GM21447 (cell line): ENCODE results near the gene CPA5.

ENCODE experiments used
- ATAC-seq: cut with Tn5 transposase; IDR thresholded peaks from one replicate; pipeline ENCODE4 v1.9.1; 2021; ENCODE audit not compliant: unreplicated experiment

Gene CPA5

DNA sequence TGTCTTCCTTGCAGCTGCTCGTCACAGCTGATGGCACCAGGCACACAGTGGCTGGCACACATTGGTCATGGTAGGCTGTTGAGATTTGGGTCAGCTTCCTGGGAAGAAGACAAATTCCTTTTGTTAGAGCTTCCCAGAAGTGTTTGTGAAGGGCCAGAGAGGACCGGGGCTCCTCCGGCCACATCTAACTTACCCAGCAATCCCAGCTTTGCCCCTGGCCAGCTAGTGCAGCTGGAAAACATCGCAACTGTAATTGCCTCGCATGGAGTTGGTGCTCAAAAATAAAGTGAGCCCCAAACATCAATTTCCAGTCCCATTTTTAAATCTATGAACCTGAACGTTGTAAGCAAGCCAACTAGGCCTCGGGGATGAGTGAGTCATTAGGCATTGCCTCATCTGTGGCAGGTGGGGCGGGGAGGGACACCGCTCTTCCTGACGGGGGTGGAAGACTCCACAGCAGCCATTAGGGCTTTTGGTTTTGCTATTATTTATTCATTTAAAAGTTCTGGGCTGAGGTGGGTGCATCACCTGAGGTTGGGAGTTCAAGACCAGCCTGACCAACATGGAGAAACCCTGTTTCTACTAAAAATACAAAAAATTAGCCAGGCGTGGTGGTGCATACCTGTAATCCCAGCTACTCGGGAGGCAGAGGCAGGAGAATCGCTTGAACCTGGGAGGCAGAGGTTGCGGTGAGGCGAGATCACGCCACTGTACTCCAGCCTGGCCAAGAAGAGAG, 12.4 kb downstream of the CPA5 start:
- no peak for ATAC-seq

DNA sequence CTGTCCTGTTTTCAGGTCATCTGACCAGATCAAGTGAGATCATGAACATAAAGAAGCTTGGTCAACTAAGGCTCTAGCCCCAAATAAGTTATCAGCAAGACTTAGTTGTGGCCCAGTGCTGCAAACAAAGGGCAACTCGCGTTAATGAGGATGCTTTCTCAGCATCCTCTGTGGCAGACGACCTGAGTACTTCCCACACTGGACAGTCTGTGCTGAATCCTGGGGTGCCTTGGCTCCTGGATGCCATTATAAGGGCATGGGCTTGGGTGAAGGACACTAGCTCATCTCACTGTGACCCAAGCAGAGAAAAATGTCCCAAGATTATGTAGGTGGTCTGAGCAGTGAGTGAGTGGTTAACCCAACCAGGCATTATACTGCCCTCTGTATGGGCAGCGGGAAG, 13.9 kb downstream of the CPA5 start:
- ATAC-seq: no peak

DNA sequence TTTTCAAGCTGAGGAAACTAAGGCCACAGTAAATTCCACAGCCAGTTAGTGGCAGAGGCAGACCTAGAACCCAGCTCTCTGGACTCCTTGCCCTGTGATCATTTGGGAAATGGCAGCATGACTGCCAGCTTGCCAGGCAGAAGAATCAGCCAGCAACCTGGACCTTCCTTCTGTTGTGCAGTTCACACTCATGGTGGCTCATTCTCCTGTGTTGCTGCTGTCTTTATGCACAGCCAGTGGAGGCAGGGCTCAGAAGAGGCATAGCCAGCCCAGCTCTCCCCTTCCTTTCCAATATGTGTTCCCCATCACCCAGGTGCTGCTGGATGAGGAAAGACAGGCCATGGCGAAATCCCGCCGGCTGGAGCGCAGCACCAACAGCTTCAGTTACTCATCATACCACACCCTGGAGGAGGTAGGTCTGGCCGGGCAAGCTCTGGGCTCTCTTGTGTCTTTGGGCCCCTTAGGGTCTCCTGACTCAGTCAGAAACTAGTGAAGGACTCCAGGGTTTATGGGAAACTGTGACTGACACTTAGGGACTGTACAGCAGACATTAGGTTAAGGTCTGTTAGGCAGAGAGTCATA, 14.8 kb downstream of the CPA5 start:
- ATAC-seq: no peak

DNA sequence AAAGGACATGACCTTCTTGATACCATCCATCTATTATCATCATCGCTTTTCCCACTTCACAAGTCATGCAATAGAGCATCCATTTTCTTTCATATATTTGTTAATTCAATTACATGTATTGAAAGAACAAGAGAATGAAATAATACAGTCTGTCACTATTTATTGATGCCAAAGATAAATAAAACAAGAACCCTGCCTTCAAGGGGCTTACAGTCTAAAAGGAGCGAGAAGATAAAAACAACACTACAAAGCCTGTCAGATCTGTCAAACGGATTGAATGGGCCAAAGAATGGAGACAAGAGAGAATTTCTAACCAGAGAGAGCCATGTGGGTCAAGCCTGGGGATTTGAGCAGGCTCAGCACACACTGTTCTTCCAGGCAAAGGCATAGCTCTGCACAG, 15.9 kb downstream of the CPA5 start:
- ATAC-seq: no peak

DNA sequence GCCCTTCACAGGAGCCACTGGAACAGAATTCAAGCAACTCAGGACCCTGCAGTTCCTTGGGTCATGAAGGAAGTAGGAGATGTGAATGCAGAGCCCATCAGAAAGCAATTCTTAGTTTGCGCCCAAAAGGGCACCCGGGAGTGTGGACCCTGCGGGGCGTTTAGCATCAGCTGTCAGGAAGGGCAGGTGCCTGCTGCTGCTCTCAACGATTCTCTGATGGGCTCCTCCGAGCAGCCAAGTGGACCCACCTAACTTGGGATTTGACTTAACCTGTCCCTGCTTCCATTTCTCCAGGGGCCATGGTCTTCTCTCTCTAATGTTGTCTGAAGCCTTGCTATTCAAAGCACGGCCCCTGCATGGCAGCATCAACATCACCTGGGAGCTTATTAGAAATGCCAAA, 17.1 kb downstream of the CPA5 start:
- ATAC-seq: no peak

DNA sequence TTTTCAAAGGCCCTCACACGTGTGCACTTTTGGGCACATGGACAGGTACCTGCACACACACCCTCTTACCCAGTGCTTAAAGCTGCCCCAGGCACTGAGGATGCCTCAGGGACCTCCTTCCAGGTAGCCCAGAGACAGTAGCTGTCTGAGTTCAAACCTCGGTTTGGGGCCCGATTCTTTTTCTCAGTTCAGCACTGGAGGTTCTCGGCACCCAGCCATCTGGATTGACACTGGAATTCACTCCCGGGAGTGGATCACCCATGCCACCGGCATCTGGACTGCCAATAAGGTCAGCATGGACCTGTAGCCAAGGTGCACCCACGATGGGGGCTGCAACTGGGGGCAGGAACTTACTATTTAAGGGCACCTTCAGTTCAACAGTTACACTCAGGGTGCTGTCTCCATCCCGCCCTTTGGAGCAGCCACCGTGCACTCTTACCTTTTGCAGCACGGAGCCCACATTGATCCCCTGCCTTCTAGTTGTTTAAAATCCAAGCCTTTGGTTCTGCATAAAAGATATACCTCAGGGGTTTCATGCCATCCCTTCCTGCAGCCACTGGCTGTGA, 17.7 kb downstream of the CPA5 start:
- ATAC-seq: no peak

DNA sequence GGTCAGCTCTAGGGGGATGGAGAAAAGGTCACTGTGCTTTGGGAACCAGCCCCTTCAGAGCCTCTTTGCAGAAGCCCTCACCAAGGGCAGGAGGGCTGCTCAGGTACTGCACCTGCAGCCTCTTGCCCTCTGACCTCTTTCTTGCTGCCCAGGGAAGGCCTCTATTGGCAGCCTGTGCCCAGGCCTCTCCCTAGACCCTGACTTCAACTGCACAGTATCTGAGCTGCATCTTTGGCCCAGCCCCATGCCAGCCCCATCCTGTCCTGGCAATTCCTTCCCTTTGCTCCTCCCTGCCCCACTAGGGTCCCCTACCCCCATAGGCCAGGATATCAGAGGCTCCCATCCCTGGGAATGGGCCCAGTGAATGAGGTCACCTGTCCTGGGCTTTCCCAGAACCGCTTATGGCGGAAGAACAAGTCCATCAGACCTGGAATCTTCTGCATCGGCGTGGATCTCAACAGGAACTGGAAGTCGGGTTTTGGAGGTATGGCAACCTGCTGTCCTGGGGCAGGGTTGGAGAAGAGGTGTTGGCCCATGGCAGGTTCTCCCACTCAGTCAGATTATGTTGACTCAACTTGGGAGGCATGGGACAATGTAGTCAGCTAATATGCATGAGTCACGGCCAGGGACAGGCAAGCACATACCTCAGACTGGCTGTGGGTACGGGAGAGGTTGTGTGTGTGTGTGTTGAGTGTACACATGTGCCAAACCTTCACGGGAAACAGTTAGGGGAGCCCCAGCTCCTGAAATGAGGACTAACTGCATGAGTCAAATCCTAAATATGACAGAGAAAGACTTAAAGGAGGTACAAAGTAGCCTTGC, 18.6 kb downstream of the CPA5 start:
- no peak for ATAC-seq

DNA sequence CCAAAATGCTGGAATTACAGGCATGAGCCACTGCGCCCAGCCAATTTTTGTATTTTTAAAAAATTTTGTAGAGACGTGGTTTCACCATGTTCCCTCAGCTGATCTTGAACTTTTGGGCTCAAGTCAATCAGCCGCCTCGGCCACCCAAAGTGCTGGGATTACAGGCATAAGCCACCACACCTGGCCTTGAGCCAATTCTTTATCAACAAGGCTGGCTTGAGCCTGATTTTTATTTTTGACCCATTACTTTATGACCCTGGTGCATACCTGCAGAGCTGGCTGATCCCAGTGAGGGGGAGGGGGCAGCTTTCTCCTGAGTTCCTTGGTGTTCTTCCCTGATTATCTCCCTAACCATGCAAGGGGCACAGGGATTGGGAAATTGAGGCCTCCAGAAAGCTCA, 19.8 kb downstream of the CPA5 start:
- no peak for ATAC-seq

DNA sequence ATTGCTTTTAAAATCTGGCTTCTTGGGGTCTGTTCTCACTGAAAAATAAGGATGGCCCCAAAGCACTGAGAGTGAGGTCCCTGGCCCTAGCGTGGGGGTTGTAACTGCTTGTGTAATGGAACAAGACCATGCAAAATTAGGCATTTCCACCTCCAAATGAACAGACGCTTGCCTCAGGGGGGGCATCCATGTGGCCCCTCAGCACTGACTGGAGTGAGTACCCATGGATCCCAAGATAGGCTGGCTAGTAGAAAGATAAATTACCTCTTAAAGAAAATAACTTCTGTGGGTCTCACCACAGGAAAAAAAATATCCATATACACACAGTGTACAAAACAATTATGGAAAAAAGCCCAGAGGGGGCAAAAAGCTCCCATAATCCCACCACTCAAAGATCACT, 20.5 kb downstream of the CPA5 start:
- no peak for ATAC-seq

DNA sequence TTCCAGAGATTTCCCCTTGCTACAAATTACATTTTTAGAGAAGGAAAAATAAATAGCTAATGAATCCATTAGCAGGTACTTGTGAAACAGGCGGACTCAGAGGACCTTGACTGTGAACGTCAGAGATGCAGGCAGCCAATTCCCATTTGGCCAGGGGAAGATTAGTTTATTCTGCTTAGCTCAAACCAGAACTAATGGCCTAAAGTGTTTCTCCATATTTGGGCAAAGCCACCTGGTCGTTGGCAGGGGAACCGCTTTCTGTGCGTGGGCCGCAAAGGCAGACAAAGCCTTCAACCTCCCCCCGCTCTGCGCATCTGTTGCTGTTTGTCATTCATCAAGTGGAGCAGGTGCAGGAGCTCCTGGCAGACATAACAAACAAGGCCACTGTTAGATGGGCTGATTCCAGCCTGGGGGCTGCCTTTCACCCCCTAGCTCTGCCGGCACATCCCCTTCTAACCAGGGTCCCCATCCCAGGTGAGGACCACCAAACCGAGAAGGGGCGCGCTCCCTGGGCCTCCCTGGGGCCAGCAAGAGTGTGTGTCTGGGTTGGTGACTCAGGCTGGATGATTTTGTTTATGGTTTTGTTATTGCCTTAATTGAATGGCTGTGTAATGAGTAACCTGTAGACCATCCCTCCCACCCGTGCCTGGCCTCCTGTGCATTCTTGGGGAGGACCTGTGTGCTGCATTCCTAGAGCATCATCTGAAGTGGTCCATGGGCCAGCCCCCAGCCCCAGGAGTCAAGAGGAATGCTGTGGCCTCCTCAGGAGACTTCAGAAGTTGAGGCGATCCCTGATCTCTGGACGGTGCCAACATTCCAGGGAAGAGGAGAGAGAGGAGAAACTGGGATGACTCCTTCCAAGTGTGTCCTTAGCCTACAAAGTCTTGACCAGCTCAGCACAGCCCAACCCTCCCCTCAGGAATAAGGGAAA, 21.2 kb downstream of the CPA5 start:
- ATAC-seq: peak; percentile 67

DNA sequence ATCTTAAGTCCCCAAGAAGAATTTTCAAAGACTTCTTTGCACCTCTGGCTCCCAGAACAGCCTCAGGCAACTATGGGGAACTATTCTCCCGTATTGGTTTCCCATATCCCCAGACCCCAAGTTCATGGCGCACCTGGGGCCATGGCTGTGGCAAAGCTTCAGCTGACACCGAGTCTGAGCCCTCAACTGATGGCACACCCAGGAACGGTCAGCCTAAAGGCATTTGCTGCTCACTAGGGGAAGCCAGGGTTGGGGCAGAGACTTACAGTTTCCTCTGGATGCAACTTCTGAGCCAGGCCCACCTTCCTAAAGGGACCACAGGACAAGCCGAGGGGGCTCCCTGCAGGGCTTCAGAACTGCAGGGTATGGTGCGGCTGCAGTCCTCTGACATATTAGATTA, 21.9 kb downstream of the CPA5 start:
- no peak for ATAC-seq

DNA sequence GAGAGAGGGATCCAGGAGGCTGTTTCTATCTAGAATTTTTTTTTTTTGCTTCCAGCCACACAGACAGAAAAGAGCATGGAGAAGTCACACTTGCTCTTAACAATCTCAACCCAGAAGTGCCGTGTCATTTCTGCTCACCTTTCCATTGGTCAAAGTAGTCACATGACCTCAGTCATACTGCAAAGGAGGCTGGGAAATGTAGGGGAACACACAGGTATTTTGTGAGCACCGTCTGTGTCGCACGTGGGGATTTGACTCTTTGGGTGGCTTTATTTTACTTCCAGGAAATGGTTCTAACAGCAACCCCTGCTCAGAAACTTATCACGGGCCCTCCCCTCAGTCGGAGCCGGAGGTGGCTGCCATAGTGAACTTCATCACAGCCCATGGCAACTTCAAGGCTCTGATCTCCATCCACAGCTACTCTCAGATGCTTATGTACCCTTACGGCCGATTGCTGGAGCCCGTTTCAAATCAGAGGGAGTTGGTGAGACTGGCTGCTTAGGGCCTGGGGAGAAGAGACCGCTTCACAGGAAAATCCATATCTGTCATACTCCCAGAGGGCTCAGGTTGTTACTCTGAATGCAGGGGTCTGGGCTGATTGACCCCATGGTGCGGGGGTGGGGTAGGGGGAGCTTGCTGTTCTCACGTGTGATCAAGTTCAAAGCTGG, 22.6 kb downstream of the CPA5 start:
- no peak for ATAC-seq

DNA sequence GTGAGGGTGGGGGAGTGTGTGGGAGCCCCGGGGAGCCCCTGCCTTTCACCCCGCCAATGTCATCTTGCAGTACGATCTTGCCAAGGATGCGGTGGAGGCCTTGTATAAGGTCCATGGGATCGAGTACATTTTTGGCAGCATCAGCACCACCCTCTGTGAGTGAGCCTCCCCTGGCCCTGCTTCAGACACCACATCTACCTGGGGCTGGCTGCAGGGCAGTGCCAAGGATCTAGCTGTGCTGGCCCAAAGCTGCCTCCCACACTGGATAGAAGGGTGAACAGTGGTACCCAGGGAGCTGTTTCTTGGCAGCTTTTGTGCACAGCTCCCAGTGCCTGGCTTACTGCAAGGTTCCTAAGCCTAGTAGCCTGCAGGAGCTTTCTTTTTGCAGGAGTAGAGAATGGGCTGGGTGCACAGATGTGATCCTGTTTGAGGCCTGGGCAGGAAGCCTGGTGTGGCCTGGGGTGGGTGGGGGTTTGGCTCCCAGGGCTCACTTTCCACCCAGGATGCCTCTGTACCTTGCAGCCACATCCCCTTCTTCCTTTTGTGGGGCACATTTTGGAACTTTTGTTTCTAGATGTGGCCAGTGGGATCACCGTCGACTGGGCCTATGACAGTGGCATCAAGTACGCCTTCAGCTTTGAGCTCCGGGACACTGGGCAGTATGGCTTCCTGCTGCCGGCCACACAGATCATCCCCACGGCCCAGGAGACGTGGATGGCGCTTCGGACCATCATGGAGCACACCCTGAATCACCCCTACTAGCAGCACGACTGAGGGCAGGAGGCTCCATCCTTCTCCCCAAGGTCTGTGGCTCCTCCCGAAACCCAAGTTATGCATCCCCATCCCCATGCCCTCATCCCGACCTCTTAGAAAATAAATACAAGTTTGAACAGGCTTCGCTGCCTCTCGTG, 23.5 kb downstream of the CPA5 start:
- ATAC-seq: no peak

DNA sequence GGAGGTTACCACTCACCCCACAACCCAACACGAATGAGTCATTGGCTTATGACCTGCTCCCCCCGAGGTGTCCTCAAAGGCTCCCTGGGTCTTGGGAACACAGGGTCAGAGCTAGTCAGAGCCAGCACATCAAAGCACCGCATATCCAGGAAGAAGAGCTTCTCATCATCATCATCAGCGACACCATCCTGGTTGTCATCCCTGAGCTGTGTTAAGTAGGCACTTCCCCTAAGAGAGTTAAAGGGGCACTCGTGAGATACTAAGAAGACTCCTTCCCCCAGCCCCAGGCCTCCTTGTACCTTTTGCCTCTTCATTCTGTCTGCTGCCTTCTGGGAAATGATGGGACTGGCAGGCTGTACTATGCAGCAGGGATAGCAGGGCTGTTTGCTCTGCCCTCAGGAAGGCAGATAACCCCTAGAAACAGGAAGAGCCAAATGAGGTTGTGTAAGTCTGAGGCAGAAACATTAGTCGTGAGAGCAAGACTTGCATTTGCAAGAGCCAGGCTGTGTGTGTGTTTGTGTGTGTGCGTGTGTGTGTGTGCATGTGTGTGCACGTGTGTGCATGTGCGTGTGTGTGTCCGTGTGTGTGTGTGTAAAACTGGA, 24.6 kb downstream of the CPA5 start:
- no peak for ATAC-seq

DNA sequence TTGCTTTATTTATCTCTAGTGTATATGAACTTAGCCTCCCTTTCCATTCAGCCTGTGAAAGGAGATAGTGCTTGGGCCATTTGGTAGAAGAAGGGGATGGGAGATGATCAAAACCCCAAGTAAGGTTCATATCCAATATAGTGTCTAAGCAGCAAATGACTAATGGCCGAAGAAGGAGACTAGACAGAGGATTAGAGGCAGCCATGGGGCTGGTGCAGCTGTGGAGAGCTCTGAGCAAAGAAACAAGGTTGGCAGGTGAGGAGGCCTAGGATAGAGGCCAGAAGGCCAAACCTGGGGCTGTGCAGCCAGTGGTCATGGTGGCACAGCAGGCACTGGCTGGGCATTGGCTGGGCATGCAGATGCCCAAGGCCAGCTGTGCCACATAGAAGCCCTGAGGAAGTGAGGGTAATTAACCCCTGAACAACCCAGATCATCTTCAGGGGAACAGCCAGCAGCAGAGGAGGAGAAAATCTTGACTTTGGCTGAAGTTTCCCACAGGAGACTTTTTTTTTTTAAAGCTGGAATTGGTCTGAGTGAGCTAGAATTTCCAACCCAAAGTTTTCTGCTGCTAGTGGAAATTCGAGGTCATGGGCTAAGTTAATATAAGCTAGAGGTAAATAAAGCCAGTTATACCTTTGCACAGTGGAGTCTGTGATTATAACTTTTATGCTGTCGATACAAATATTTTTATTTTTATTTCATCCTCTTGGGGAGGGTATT, 25.4 kb downstream of the CPA5 start:
- no peak for ATAC-seq

DNA sequence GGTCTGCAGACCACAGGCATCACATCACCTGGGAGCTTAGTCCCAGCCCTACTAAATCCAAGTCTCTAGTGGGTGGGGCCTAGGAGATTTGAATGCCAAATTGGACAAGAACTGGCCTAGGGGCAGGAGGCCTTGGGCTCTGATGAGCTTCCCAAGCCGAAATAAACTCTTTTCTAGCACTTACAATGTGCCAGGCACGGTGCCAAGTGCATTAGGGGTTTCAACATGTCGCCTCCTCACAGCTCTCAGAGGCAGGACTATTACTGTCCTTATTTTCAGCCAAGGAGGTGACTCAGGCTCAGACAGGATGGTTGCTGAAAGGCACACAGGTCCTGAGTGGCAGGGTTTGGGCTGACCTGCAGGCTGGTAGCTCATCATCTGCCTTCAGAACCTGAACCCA, 26.4 kb downstream of the CPA5 start:
- no peak for ATAC-seq

DNA sequence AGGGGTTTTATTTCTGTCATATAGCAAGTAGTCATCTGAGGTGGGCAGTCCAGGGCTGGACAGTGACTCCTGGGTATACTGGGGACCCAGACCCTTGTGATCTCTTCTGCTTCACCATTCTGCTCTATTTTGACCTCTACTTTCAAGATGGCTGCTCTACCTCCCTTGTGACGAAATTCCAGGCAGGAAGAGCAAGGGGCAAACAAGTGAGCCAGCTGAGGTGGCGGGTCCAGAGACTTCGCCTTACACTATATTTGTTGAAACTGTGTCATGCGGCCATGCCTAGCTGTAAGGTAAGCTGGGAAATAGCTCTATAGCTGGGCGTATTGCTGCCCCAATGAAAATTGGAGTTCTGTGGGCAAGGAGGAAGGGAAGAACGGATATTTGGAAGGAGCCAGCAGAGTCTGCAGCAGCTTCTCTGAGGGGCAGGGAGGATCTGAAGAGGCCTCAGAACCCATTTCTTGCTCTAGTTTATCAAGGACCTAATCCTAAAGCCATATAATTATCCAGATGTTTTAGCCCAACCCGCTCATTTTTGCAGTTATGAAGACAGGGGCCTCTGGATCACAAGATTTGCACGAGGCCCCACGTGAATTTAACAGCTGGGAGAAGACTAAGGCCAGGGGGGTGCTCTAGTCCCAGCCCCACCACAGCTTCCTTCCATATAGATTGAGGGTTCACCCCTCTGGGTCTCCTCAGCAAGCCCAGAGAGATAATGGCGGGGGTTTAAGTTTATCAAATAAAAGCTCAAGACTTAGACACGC, 28.0 kb downstream of the CPA5 start:
- ATAC-seq: no peak
